Fibroblast of lung (primary cell): Measurements from ENCODE around the gene CRMP1. TPM values are rescaled to one million over a fixed set of nuclear protein-coding genes. Genes with fewer than 3 reads are reported as not detected.

Experiments
- DNase-seq, 2 donors: peaks; one replicate each; pipeline versions ENCODE4 v3.0.0 to v3.0.0-alpha.2; 2010; ENCODE audit warnings: low read depth in 2 of 2
- H2AFZ ChIP-seq: 2 replicates; pipeline ENCODE4 v1.5.1; 2012; ENCODE audit warnings: low read length, control low read depth, inconsistent platforms
- H3K27ac ChIP-seq: 2 replicates; pipeline ENCODE4 v1.5.1; 2011; ENCODE audit warnings: low read length, control low read depth; ENCODE audit not compliant: insufficient read depth
- H3K27me3 ChIP-seq: 2 replicates; pipeline ENCODE4 v1.5.1; 2011; ENCODE audit warnings: mild to moderate bottlenecking, low read length; ENCODE audit not compliant: control insufficient read depth, insufficient read depth
- H3K36me3 ChIP-seq: 2 replicates; pipeline ENCODE4 v1.5.1; 2011; ENCODE audit warnings: low read length; ENCODE audit not compliant: control insufficient read depth, insufficient read depth
- H3K4me1 ChIP-seq: 2 replicates; pipeline ENCODE4 v1.5.1; 2011; ENCODE audit warnings: low read length; ENCODE audit not compliant: control insufficient read depth, insufficient read depth; ENCODE audit errors: extremely low read depth
- H3K4me2 ChIP-seq: 2 replicates; pipeline ENCODE4 v1.5.1; 2011; ENCODE audit warnings: low read length, control low read depth; ENCODE audit not compliant: insufficient read depth; ENCODE audit errors: extremely low read depth
- H3K4me3 ChIP-seq, 4 experiments: fragments of 200-600 bp in 1 of 4; sonication (generic) in 1 of 4; replicated peaks in 1 of 4; 2 replicates each; pipeline ENCODE4 v1.5.1; 2011 to 2016; ENCODE audit warnings: low read length in 4 of 4, low read depth in 3 of 4, mild to moderate bottlenecking in 3 of 4, control low read depth in 2 of 4, inconsistent platforms in 1 of 4, mixed read lengths in 1 of 4; ENCODE audit not compliant: insufficient read depth in 1 of 4; ENCODE audit errors: control extremely low read depth in 1 of 4
- H3K79me2 ChIP-seq: 2 replicates; pipeline ENCODE4 v1.5.1; 2012; ENCODE audit warnings: mild to moderate bottlenecking, low read length, inconsistent platforms; ENCODE audit not compliant: control insufficient read depth, insufficient read depth
- H3K9ac ChIP-seq: 2 replicates; pipeline ENCODE4 v1.5.1; 2011; ENCODE audit warnings: mild to moderate bottlenecking, low read length, control low read depth; ENCODE audit not compliant: insufficient read depth
- H3K9me3 ChIP-seq: 2 replicates; pipeline ENCODE4 v1.5.1; 2012; ENCODE audit warnings: low read depth, low read length; ENCODE audit not compliant: control insufficient read depth, insufficient read depth
- H4K20me1 ChIP-seq: 2 replicates; pipeline ENCODE4 v1.5.1; 2011; ENCODE audit warnings: low read length; ENCODE audit not compliant: control insufficient read depth, insufficient read depth; ENCODE audit errors: extremely low read depth
- EZH2 ChIP-seq: IDR thresholded peaks from 2 replicates; pipeline ENCODE4 v1.5.1; 2012; ENCODE audit warnings: low read length, control low read depth, mild to moderate bottlenecking; ENCODE audit errors: missing control alignments
- polyA plus RNA-seq, 2 donors: library from polyadenylated mRNA; depleted of rRNA in 1 of 2; stranded (reverse) in 1 of 2; unstranded in 1 of 2; fragments of >200 nt; gene quantifications; 2 replicates each; pipeline ENCODE4 v1.2.1, GENCODE V29; 2011 to 2012; ENCODE audit warnings: missing spikeins in 1 of 2
- total RNA-seq: library from RNA; depleted of rRNA; stranded (reverse); fragments of >200 nt; gene quantifications from 2 replicates; pipeline ENCODE4 v1.2.1, GENCODE V29; 2014
- TF ChIP-seq, protein P1 (sequence below), 2 donors: IDR thresholded peaks in 1 of 2; conservative IDR thresholded peaks in 1 of 2; 1 replicate in 1 of 2; 2 replicates in 1 of 2; pipeline ENCODE4 v1.5.1; 2011 to 2012; ENCODE audit warnings: low read length in 2 of 2, control low read depth in 1 of 2, inconsistent platforms in 1 of 2, low read depth in 1 of 2, mild to moderate bottlenecking in 1 of 2

The CRMP1 gene
- total and polyA plus RNA-seq, 2 donors (not counting 1 experiment from before 2014, with no cell fraction given) = 0.33 to 2.7 TPM

DNA sequence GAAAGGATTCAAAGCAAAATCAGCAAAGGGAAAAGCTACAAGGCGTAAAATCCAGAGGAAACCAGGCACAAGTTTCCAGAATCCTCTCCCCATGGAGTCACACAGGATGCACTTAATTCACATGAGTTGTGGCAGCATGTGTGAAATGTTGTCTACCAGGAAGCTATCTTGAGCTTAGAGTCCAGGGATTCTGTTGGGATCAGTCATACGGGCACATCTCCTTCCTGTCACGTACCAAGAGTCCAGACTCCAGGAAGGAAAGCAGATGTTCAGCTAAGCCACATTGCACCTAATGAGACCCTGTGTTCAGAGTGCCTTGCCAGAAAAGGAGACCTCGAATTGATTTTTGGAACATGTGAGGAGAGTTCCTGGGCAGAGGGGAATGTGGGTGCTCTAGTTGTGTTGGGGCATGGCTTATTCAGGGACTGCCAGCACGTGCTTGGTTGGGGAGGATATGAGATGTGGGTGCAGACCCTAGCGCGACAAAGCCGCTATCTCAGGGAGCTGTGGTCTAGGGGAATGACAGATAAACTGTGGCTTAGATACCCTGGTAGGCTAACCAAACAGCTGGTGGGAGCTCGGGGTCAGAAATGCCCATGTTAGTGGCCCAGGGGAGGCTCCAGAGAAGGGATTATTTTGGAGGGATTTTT lies 111.9 kb downstream of the CRMP1 start:
- peak in 1 of 2 donors; percentile 52 for DNase-seq
- H3K4me3 ChIP-seq = no peak overlapping the region

DNA sequence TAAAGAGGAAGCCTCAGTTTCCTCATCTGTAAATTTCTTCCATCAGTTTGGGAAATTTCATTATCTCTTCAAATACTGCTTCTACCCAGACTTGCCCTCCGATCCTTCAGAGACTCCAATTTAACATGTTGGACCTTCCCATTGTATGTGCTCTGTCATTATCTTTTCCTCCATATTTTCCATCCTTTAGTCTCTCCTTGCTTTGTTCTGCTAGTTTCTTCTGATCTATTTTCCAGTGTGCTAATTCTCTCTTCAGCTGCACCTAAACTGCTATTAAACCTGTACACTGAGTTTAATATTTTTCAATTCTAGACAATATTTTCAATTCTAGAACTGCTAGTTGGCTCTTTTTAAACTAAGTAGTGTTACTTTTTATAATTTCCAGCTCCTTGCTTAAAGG lies 116.4 kb downstream of the CRMP1 start:
- no peak for DNase-seq
- no peaks in the 10 kb centered on the region for H3K27me3 ChIP-seq
- H3K4me2 ChIP-seq = no peak overlapping the region
- H3K27ac ChIP-seq = no peak overlapping the region
- no peak overlapping the region for H3K4me3 ChIP-seq
- peaks cover 3% of the 10 kb centered on the region for H3K36me3 ChIP-seq
- no peak overlapping the region for H2AFZ ChIP-seq
- H3K4me1 ChIP-seq = peaks cover 5% of the 10 kb centered on the region
- H3K79me2 ChIP-seq = no peaks in the 10 kb centered on the region
- H4K20me1 ChIP-seq = no peaks in the 10 kb centered on the region
- no peaks in the 10 kb centered on the region for H3K9me3 ChIP-seq
- no peak for TF ChIP-seq EZH2
- TF ChIP-seq, protein P1, sequence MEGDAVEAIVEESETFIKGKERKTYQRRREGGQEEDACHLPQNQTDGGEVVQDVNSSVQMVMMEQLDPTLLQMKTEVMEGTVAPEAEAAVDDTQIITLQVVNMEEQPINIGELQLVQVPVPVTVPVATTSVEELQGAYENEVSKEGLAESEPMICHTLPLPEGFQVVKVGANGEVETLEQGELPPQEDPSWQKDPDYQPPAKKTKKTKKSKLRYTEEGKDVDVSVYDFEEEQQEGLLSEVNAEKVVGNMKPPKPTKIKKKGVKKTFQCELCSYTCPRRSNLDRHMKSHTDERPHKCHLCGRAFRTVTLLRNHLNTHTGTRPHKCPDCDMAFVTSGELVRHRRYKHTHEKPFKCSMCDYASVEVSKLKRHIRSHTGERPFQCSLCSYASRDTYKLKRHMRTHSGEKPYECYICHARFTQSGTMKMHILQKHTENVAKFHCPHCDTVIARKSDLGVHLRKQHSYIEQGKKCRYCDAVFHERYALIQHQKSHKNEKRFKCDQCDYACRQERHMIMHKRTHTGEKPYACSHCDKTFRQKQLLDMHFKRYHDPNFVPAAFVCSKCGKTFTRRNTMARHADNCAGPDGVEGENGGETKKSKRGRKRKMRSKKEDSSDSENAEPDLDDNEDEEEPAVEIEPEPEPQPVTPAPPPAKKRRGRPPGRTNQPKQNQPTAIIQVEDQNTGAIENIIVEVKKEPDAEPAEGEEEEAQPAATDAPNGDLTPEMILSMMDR (conservative IDR thresholded peaks at IDR 0.05 in 1 of 2, IDR thresholded peaks at IDR 0.05 in 1 of 2; ENCODE audit: low read depth in 1 of 2, low read length in 2 of 2) = no peak
- H3K9ac ChIP-seq = no peak overlapping the region

More for the DNA sequence above, 111.9 kb downstream of the CRMP1 start:
- H3K9ac ChIP-seq = no peak overlapping the region
- H3K4me1 ChIP-seq = peaks cover 3% of the 10 kb centered on the region
- H3K79me2 ChIP-seq = no peaks in the 10 kb centered on the region
- no peaks in the 10 kb centered on the region for H4K20me1 ChIP-seq
- peaks cover 6% of the 10 kb centered on the region for H3K36me3 ChIP-seq
- no peak overlapping the region for H3K27ac ChIP-seq
- H3K27me3 ChIP-seq = no peaks in the 10 kb centered on the region
- no peaks in the 10 kb centered on the region for H3K9me3 ChIP-seq
- TF ChIP-seq EZH2 = no peak
- TF ChIP-seq, protein P1 (conservative IDR thresholded peaks at IDR 0.05 in 1 of 2, IDR thresholded peaks at IDR 0.05 in 1 of 2; ENCODE audit: low read depth in 1 of 2, low read length in 2 of 2) = no peak
- no peak overlapping the region for H3K4me2 ChIP-seq
- H2AFZ ChIP-seq = no peak overlapping the region

DNA sequence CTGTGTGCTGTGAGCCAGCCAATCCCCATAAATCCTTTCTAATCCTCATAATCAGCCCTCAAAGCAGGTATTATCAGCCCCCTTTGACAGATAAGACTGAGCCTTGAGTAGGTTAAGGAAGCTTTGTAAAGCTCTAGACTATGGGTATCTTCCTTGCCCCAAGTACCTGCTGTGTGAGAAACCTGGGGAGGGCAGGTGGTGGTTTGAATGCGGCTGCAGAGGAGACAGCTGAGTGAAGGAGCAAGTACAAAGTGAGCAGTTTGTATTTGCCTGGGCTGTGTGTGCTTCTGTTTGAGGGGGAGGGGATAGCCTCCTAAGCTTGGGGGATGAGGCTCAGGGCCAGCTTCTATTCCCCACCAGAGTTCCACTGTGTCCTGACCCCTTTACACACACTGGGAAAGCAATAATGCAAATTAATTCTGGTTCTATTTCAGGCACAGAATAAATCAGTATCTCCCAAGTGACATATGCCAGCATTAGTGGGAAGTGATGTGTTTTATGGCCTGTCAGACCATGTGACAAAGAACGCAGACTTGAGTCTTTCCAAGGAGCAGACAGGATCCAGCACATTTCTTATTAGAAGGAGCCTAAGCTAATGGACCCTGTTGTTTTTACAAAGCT lies 118.4 kb downstream of the CRMP1 start:
- no peak for DNase-seq
- H3K4me3 ChIP-seq = no peak overlapping the region
- no peak for TF ChIP-seq EZH2
- TF ChIP-seq, protein P1 (conservative IDR thresholded peaks at IDR 0.05 in 1 of 2, IDR thresholded peaks at IDR 0.05 in 1 of 2; ENCODE audit: low read depth in 1 of 2, low read length in 2 of 2) = no peak
- H3K9ac ChIP-seq = no peak overlapping the region
- H3K79me2 ChIP-seq = no peaks in the 10 kb centered on the region
- peaks cover 5% of the 10 kb centered on the region for H3K4me1 ChIP-seq
- H3K27me3 ChIP-seq = no peaks in the 10 kb centered on the region
- no peak overlapping the region for H2AFZ ChIP-seq
- no peaks in the 10 kb centered on the region for H4K20me1 ChIP-seq
- no peak overlapping the region for H3K27ac ChIP-seq
- peaks cover 3% of the 10 kb centered on the region for H3K36me3 ChIP-seq
- no peak overlapping the region for H3K4me2 ChIP-seq
- H3K9me3 ChIP-seq = no peaks in the 10 kb centered on the region
